Thoracic aorta (tissue), 2 donors: ENCODE results near the gene PTPRM. TPM values are rescaled to one million over a fixed set of nuclear protein-coding genes. Genes with fewer than 3 reads are reported as not detected.

ENCODE experiments used
- ATAC-seq: fragments of 150-250 bp; one replicate; pipeline ENCODE4 v1.8.0; 2017; ENCODE audit warnings: low read depth; ENCODE audit not compliant: insufficient number of reproducible peaks, low FRiP score
- DNase-seq: peaks from one replicate; pipeline ENCODE4 v3.0.0-alpha.2; 2020; ENCODE audit warnings: low spot score
- H3K27ac ChIP-seq, 2 donors: fragments of 200-600 bp; sonication (generic); 1 replicate in 1 of 2; 2 replicates in 1 of 2; pipeline ENCODE4 v1.5.1; 2016; ENCODE audit warnings: mild to moderate bottlenecking in 2 of 2, moderate library complexity in 2 of 2
- H3K27me3 ChIP-seq: fragments of 200-600 bp; sonication (generic); replicated peaks from 2 replicates; pipeline ENCODE4 v1.6.0; 2016; ENCODE audit warnings: mild to moderate bottlenecking; ENCODE audit not compliant: insufficient read depth
- H3K36me3 ChIP-seq: fragments of 200-600 bp; sonication (generic); one replicate; pipeline ENCODE4 v1.5.1; 2016
- H3K4me1 ChIP-seq, 2 donors: fragments of 200-600 bp; sonication (generic); 1 replicate in 1 of 2; 2 replicates in 1 of 2; pipeline versions ENCODE4 v1.5.1 to v1.6.0; 2016; ENCODE audit warnings: low read depth in 2 of 2, mild to moderate bottlenecking in 1 of 2; ENCODE audit not compliant: control insufficient read depth in 1 of 2
- H3K4me3 ChIP-seq: fragments of 200-600 bp; sonication (generic); 2 replicates; pipeline ENCODE4 v1.5.1; 2016; ENCODE audit warnings: mild to moderate bottlenecking
- H3K9me3 ChIP-seq: fragments of 200-600 bp; sonication (generic); 2 replicates; pipeline ENCODE4 v1.5.1; 2016
- total RNA-seq, 2 donors: library from RNA; depleted of rRNA; stranded (reverse); fragments of >200 nt; gene quantifications; one replicate each; pipeline versions ENCODE4 v1.1.0 to v1.2.3, GENCODE V29; 2016
- TF ChIP-seq, protein P1 (sequence below): fragments of 200-600 bp; sonication (generic); IDR thresholded peaks from one replicate; pipeline ENCODE4 v1.5.1; 2019; ENCODE audit warnings: antibody characterized with exemption

The PTPRM gene
- total RNA-seq, 2 donors from 2014 or later = 90.3 to 102 TPM

DNA sequence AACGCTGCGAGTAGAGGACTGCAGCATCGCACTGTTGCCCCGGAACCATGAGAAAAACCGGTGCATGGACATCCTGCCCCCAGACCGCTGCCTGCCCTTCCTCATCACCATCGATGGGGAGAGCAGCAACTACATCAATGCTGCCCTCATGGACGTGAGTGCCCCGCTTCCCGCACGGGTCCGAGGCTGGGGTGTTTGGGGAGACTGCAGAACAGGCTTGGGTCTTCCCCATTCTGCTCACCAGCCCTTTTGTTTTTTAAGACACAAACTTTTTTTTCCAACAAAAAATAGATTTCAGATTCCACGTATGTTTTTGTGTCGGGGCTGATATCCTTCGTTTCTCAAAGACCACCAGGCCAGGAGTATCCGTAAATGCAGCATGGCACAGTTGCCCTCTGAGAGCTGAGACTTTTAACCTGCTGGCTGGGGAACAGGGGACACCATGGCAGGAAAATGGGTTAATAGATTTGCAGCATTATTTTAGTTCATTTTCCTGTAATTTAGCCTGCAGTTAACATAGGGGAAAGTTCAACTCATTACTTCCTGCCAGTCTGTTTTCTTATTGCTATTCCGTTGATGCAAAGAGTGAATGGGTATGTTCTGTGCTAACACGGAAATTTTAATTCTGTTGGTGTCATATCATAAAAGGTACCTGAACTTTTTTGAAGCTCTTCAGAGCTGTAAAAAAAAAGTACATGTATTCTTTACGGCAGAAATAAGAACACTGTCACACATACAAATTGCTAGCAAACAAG lies 812.2 kb downstream of the PTPRM start:
- no peak for DNase-seq
- H3K27me3 ChIP-seq = no peaks in the 10 kb centered on the region
- H3K27ac ChIP-seq = no peak overlapping the region
- H3K36me3 ChIP-seq = no peaks in the 10 kb centered on the region
- no peaks in the 10 kb centered on the region for H3K9me3 ChIP-seq
- no peak for ATAC-seq
- H3K4me3 ChIP-seq = no peak overlapping the region
- peaks cover 0 to 22% of the 10 kb centered on the region in 2 donors for H3K4me1 ChIP-seq
- TF ChIP-seq, protein P1, sequence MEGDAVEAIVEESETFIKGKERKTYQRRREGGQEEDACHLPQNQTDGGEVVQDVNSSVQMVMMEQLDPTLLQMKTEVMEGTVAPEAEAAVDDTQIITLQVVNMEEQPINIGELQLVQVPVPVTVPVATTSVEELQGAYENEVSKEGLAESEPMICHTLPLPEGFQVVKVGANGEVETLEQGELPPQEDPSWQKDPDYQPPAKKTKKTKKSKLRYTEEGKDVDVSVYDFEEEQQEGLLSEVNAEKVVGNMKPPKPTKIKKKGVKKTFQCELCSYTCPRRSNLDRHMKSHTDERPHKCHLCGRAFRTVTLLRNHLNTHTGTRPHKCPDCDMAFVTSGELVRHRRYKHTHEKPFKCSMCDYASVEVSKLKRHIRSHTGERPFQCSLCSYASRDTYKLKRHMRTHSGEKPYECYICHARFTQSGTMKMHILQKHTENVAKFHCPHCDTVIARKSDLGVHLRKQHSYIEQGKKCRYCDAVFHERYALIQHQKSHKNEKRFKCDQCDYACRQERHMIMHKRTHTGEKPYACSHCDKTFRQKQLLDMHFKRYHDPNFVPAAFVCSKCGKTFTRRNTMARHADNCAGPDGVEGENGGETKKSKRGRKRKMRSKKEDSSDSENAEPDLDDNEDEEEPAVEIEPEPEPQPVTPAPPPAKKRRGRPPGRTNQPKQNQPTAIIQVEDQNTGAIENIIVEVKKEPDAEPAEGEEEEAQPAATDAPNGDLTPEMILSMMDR = no peak

DNA sequence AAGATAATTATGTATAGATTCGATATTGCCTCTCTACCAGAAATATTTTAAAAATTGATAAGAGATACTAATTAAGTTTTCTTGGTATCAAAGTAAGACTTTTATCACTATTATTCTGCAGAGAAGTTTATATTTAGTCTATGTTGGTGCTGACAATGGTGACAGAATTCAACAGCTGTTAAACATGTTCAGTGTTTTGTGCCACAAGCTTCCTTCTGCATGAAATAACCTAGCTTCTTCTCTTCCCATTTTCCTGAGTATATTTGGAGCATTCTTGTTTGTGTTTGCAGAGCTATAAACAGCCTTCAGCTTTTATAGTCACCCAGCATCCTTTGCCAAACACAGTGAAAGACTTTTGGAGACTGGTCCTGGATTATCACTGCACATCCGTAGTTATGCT lies 812.9 kb downstream of the PTPRM start:
- no peaks in the 10 kb centered on the region for H3K27me3 ChIP-seq
- H3K4me3 ChIP-seq = no peak overlapping the region
- no peak for ATAC-seq
- no peak for DNase-seq
- TF ChIP-seq, protein P1 = no peak
- no peak overlapping the region for H3K27ac ChIP-seq
- peaks cover 0 to 22% of the 10 kb centered on the region in 2 donors for H3K4me1 ChIP-seq
- H3K9me3 ChIP-seq = no peaks in the 10 kb centered on the region
- H3K36me3 ChIP-seq = no peaks in the 10 kb centered on the region

DNA sequence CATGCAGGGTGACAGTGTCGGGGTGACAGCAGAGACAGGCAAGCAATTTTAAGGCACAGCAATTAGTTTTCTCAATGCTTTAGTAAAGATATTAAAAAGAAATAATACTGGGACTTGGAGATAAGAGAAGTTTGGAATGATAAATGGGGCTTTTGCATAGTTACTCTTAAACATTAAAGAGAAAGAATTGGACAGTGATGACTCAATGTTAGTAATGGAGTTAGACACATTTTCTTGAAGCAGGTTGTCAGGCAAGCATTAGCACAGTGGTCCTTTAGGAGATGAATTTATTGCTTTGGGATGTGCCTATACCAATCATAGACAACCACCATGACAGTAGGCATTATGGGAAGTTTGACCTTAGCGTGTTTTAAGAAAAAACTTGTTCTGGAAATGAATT lies 813.8 kb downstream of the PTPRM start:
- no peak for ATAC-seq
- no peak overlapping the region for H3K4me3 ChIP-seq
- no peaks in the 10 kb centered on the region for H3K9me3 ChIP-seq
- no peak for DNase-seq
- peaks cover 0 to 22% of the 10 kb centered on the region in 2 donors for H3K4me1 ChIP-seq
- peaks cover 4% of the 10 kb centered on the region for H3K36me3 ChIP-seq
- TF ChIP-seq, protein P1 = no peak
- no peaks in the 10 kb centered on the region for H3K27me3 ChIP-seq
- H3K27ac ChIP-seq = peak overlapping the region in 1 of 2 donors; percentile 23

DNA sequence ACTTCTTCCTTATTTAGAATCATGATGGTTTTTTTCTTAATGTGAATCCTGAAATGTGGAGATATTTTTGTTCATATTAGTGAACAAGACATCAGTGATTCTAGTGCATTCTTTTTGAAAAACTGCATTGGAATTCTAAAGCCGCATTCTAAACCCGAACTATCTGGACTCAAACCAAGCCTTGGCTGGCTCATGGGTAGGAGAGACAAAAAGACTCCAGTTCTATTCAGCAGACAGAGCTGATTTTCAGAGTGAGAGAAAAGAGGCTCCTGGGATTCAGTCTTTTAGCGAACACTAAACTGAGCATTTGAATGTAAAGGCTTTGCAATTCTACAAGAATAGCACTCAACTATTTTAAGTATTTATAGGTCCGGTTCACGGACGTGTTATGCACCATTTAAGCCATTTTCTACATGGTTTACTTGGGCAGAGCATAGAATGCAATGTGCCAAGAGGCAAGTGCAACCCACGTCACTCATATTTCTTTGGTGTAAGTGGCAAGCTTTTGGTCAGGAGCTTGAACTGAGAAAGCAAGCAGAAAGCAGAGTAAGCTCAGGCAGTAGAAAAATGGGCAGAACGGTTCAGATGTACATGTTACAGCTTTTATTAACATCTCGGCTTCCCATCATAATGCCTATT lies 814.8 kb downstream of the PTPRM start:
- no peak for ATAC-seq
- Histone ChIP-seq H3K36me3 (peaks cover 4% of the 10 kb centered on the region), H3K27me3 (no peaks in the 10 kb centered on the region), H3K9me3 (no peaks in the 10 kb centered on the region), H3K4me3 (peak overlapping the region; percentile 6), H3K4me1 (peaks cover 0 to 22% of the 10 kb centered on the region in 2 donors), H3K27ac (peak overlapping the region; percentile 23 to 39)
- TF ChIP-seq, protein P1 = no peak
- no peak for DNase-seq

DNA sequence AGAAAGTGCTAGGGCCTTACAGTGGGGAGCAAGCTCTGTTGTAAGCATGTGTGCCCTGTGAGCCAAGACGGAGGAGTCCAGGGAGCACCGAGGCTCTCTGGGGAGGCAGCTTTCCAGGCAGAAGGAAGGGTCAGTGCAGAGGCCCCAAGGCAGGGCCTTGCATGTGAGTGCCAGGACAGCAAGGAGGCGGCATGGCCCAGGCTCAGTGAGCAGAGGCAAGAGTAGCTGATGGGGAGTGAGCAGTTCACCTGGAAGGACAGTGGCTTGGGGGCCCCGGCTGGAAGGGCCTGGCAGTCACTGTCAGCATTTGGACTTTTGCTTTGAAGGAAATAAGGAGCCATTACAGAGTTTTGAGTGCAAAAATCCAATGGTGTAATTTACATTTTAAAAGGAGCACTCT lies 818.3 kb downstream of the PTPRM start:
- Histone ChIP-seq H3K4me3 (no peak overlapping the region), H3K4me1 (peaks cover 0 to 22% of the 10 kb centered on the region in 2 donors), H3K9me3 (no peaks in the 10 kb centered on the region), H3K36me3 (peaks cover 14% of the 10 kb centered on the region), H3K27me3 (no peaks in the 10 kb centered on the region), H3K27ac (no peak overlapping the region)
- ATAC-seq (no peak), DNase-seq (no peak)
- TF ChIP-seq, protein P1 = no peak
